Daoy (cell line): ENCODE results near the gene ASS1. TPM values are rescaled to one million over a fixed set of nuclear protein-coding genes. Genes with fewer than 3 reads are reported as not detected.

ENCODE experiments used
- DNase-seq: peaks from one replicate; pipeline ENCODE4 v3.0.0-alpha.2; 2015; ENCODE audit warnings: low read depth
- total RNA-seq: library from RNA; depleted of rRNA; stranded (reverse); fragments of >200 nt; shearing (Covaris generic); gene quantifications from 2 replicates; pipeline ENCODE4 v1.2.3, GENCODE V29; 2014

Gene ASS1
- total RNA-seq, 1 experiment from 2014 or later, result 84.5 TPM

- no peak for DNase-seq
These were observed 9.5 kb downstream of the ASS1 start for GRCh38 chr9:130454096-130454811.

- no peak for DNase-seq
These were observed 10.1 kb downstream of the ASS1 start for GRCh38 chr9:130454812-130455325.

- DNase-seq, result no peak
These were observed 13.5 kb downstream of the ASS1 start for GRCh38 chr9:130458027-130458803.

GRCh38 chr9:130458804-130459067 lies 14.0 kb downstream of the ASS1 start:
- no peak for DNase-seq

GRCh38 chr9:130459151-130459550 lies 14.4 kb downstream of the ASS1 start:
- DNase-seq, result no peak

GRCh38 chr9:130459941-130460669 lies 15.3 kb downstream of the ASS1 start:
- DNase-seq, result no peak

- peak; percentile 72 for DNase-seq
These were observed 16.5 kb downstream of the ASS1 start for GRCh38 chr9:130461218-130461630.

- no peak for DNase-seq
These were observed 17.0 kb downstream of the ASS1 start for GRCh38 chr9:130461731-130462130.

GRCh38 chr9:130462685-130463540 lies 18.2 kb downstream of the ASS1 start:
- no peak for DNase-seq

GRCh38 chr9:130463763-130464745 lies 19.3 kb downstream of the ASS1 start:
- no peak for DNase-seq

GRCh38 chr9:130465383-130466096 lies 20.8 kb downstream of the ASS1 start:
- no peak for DNase-seq

- no peak for DNase-seq
These were observed 21.9 kb downstream of the ASS1 start for GRCh38 chr9:130466537-130467217.

- no peak for DNase-seq
These were observed 22.6 kb downstream of the ASS1 start for GRCh38 chr9:130467316-130467715.

GRCh38 chr9:130468566-130468965 lies 23.8 kb downstream of the ASS1 start:
- no peak for DNase-seq

- DNase-seq, result no peak
These were observed 25.5 kb downstream of the ASS1 start for GRCh38 chr9:130470269-130470668.

GRCh38 chr9:130470950-130471349 lies 26.2 kb downstream of the ASS1 start:
- DNase-seq, result no peak

- no peak for DNase-seq
These were observed 26.8 kb downstream of the ASS1 start for GRCh38 chr9:130471411-130472183.

- no peak for DNase-seq
These were observed 27.5 kb downstream of the ASS1 start for GRCh38 chr9:130472184-130472705.
